HEK293 (cell line): ENCODE measurements around the gene TWSG1.

Source experiments
- CTCF ChIA-PET: fragments of 350-600 bp; formaldehyde crosslinking; extraction: SDS; loops from one replicate; lab custom pipeline; 2021; ENCODE audit warnings: antibody characterized with exemption; lab: Yijun Ruan, JAX
- POLR2A ChIA-PET: fragments of 300-600 bp; formaldehyde crosslinking; extraction: SDS; loops from one replicate; lab custom pipeline; 2020; ENCODE audit warnings: antibody characterized with exemption, inconsistent platforms; lab: Yijun Ruan, JAX
- H3K27ac ChIP-seq: fragments of 200-500 bp; sonication (Bioruptor generic); 2 replicates; pipeline ENCODE4 v1.5.1; 2014; ENCODE audit warnings: low read depth, low read length, control low read depth, inconsistent platforms; ENCODE audit errors: extremely low read depth
- H3K36me3 ChIP-seq, 2 experiments: fragments of 200-500 bp in 1 of 2; sonication (Bioruptor generic) in 1 of 2; 1 replicate in 1 of 2; 2 replicates in 1 of 2; pipeline ENCODE4 v1.5.1; 2014 to 2017; ENCODE audit warnings: inconsistent platforms in 2 of 2, low read length in 2 of 2; ENCODE audit not compliant: control insufficient read depth in 2 of 2, insufficient read depth in 1 of 2
- H3K4me1 ChIP-seq: fragments of 200-500 bp; sonication (Bioruptor generic); 2 replicates; pipeline ENCODE4 v1.5.1; 2014; ENCODE audit warnings: mild to moderate bottlenecking, low read length, inconsistent platforms; ENCODE audit not compliant: control insufficient read depth, insufficient read depth
- H3K4me3 ChIP-seq: 2 replicates; pipeline ENCODE4 v1.5.1; 2011; ENCODE audit warnings: low read depth, mild to moderate bottlenecking, control low read depth, low read length, moderate library complexity
- H3K9me3 ChIP-seq: fragments of 200-500 bp; sonication (Bioruptor generic); 2 replicates; pipeline ENCODE4 v1.5.1; 2014; ENCODE audit warnings: low read depth, low read length, inconsistent platforms; ENCODE audit not compliant: control insufficient read depth, insufficient read depth
- GLIS1 ChIP-seq: fragments of 450-650 bp; formaldehyde crosslinking; IDR thresholded peaks from 2 replicates; pipeline ENCODE4 v1.5.1; 2016; ENCODE audit warnings: missing biosample characterization, missing genetic modification characterization
- HOXA7 ChIP-seq: sonication (generic); formaldehyde crosslinking; IDR thresholded peaks from 2 replicates; pipeline ENCODE4 v1.8.1; 2022; ENCODE audit warnings: missing genetic modification reagents, borderline replicate concordance
- KLF9 ChIP-seq: fragments of 450-650 bp; formaldehyde crosslinking; IDR thresholded peaks from 2 replicates; pipeline ENCODE4 v1.5.1; 2016; ENCODE audit warnings: missing biosample characterization, missing genetic modification characterization, low read depth
- REPIN1 ChIP-seq: fragments of 450-650 bp; formaldehyde crosslinking; IDR thresholded peaks from 2 replicates; pipeline ENCODE4 v1.5.1; 2017; ENCODE audit warnings: missing biosample characterization, missing genetic modification characterization, low read depth
- SALL2 ChIP-seq: fragments of 450-650 bp; formaldehyde crosslinking; IDR thresholded peaks from 2 replicates; pipeline ENCODE4 v1.5.0; 2017; ENCODE audit warnings: missing biosample characterization, mild to moderate bottlenecking, missing genetic modification characterization, borderline replicate concordance
- TCF7L2 ChIP-seq: IDR thresholded peaks from 2 replicates; pipeline ENCODE4 v1.6.1; 2011; ENCODE audit warnings: low read depth, mild to moderate bottlenecking, inconsistent platforms, low read length, moderate library complexity, borderline replicate concordance
- YY1 ChIP-seq: fragments of 450-650 bp; formaldehyde crosslinking; IDR thresholded peaks from 2 replicates; pipeline ENCODE4 v1.5.1; 2018; ENCODE audit warnings: missing biosample characterization, missing genetic modification characterization
- ZEB2 ChIP-seq: fragments of 450-650 bp; formaldehyde crosslinking; IDR thresholded peaks from 2 replicates; pipeline ENCODE4 v1.5.1; 2016; ENCODE audit warnings: missing biosample characterization, missing genetic modification characterization
- ZFP3 ChIP-seq: fragments of 450-650 bp; formaldehyde crosslinking; IDR thresholded peaks from 2 replicates; pipeline ENCODE4 v1.5.1; 2016; ENCODE audit warnings: low read depth, missing biosample characterization, missing genetic modification characterization
- ZNF112 ChIP-seq: fragments of 450-650 bp; formaldehyde crosslinking; IDR thresholded peaks from 2 replicates; pipeline ENCODE4 v1.5.0; 2017; ENCODE audit warnings: missing biosample characterization, missing genetic modification characterization
- ZNF132 ChIP-seq: fragments of 450-650 bp; formaldehyde crosslinking; IDR thresholded peaks from 2 replicates; pipeline ENCODE4 v1.5.1; 2017; ENCODE audit warnings: missing biosample characterization, missing genetic modification characterization, borderline replicate concordance
- ZNF214 ChIP-seq: fragments of 450-650 bp; formaldehyde crosslinking; IDR thresholded peaks from 2 replicates; pipeline ENCODE4 v1.5.1; 2017; ENCODE audit warnings: missing biosample characterization, mild to moderate bottlenecking, missing genetic modification characterization, borderline replicate concordance
- ZNF223 ChIP-seq: fragments of 450-650 bp; formaldehyde crosslinking; IDR thresholded peaks from 2 replicates; pipeline ENCODE4 v1.5.1; 2016; ENCODE audit warnings: missing biosample characterization, missing genetic modification characterization
- ZNF239 ChIP-seq: fragments of 450-650 bp; formaldehyde crosslinking; IDR thresholded peaks from 2 replicates; pipeline ENCODE4 v1.5.1; 2016; ENCODE audit warnings: missing biosample characterization, missing genetic modification characterization
- ZNF311 ChIP-seq: fragments of 450-650 bp; formaldehyde crosslinking; IDR thresholded peaks from 2 replicates; pipeline ENCODE4 v1.5.1; 2017; ENCODE audit warnings: missing biosample characterization, missing genetic modification characterization, borderline replicate concordance
- ZNF350 ChIP-seq: fragments of 450-650 bp; formaldehyde crosslinking; IDR thresholded peaks from 2 replicates; pipeline ENCODE4 v1.5.0; 2017; ENCODE audit warnings: missing biosample characterization, mild to moderate bottlenecking, missing genetic modification characterization
- ZNF394 ChIP-seq: fragments of 450-650 bp; formaldehyde crosslinking; IDR thresholded peaks from 2 replicates; pipeline ENCODE4 v1.5.1; 2016; ENCODE audit warnings: missing biosample characterization, missing genetic modification characterization, mild to moderate bottlenecking, moderate library complexity, borderline replicate concordance
- ZNF501 ChIP-seq: fragments of 450-650 bp; formaldehyde crosslinking; IDR thresholded peaks from 2 replicates; pipeline ENCODE4 v1.5.1; 2016; ENCODE audit warnings: missing biosample characterization, missing genetic modification characterization
- ZNF514 ChIP-seq: fragments of 450-650 bp; formaldehyde crosslinking; IDR thresholded peaks from 2 replicates; pipeline ENCODE4 v1.5.1; 2016; ENCODE audit warnings: missing biosample characterization, missing genetic modification characterization
- ZNF544 ChIP-seq: fragments of 450-650 bp; formaldehyde crosslinking; IDR thresholded peaks from 2 replicates; pipeline ENCODE4 v1.5.0; 2017; ENCODE audit warnings: missing biosample characterization, missing genetic modification characterization
- ZNF555 ChIP-seq: fragments of 450-650 bp; formaldehyde crosslinking; conservative IDR thresholded peaks from 2 replicates; pipeline ENCODE4 v1.5.1; 2017; ENCODE audit warnings: missing biosample characterization, mild to moderate bottlenecking, missing genetic modification characterization, inconsistent platforms
- ZNF621 ChIP-seq: fragments of 450-650 bp; formaldehyde crosslinking; IDR thresholded peaks from 2 replicates; pipeline ENCODE4 v1.5.1; 2017; ENCODE audit warnings: missing biosample characterization, missing genetic modification characterization
- ZNF626 ChIP-seq: fragments of 450-650 bp; sonication (Bioruptor Pico); formaldehyde crosslinking; IDR thresholded peaks from 2 replicates; pipeline ENCODE4 v1.5.1; 2018; ENCODE audit warnings: missing biosample characterization, missing genetic modification characterization, inconsistent platforms
- ZNF677 ChIP-seq: fragments of 450-650 bp; IDR thresholded peaks from 2 replicates; pipeline ENCODE4 v1.5.0; 2018; ENCODE audit warnings: missing biosample characterization, mild to moderate bottlenecking, missing genetic modification characterization, moderate library complexity
- ZNF707 ChIP-seq: fragments of 450-650 bp; formaldehyde crosslinking; IDR thresholded peaks from 2 replicates; pipeline ENCODE4 v1.5.1; 2016; ENCODE audit warnings: missing biosample characterization, missing genetic modification characterization
- ZNF747 ChIP-seq: fragments of 450-650 bp; formaldehyde crosslinking; IDR thresholded peaks from 2 replicates; pipeline ENCODE4 v1.5.1; 2016; ENCODE audit warnings: missing biosample characterization, missing genetic modification characterization
- ZNF768 ChIP-seq: fragments of 450-650 bp; formaldehyde crosslinking; IDR thresholded peaks from 2 replicates; pipeline ENCODE4 v1.5.1; 2018; ENCODE audit warnings: missing biosample characterization, mild to moderate bottlenecking, missing genetic modification characterization
- TF ChIP-seq, protein P1 (sequence below): fragments of 450-650 bp; formaldehyde crosslinking; IDR thresholded peaks from 2 replicates; pipeline ENCODE4 v1.5.1; 2016; ENCODE audit warnings: missing biosample characterization, missing genetic modification characterization, low read depth
- TF ChIP-seq, protein P2 (sequence below): fragments of 450-650 bp; formaldehyde crosslinking; IDR thresholded peaks from 2 replicates; pipeline ENCODE4 v1.5.1; 2016; ENCODE audit warnings: missing biosample characterization, missing genetic modification characterization, borderline replicate concordance
- TF ChIP-seq, protein P3 (sequence below): fragments of 450-650 bp; formaldehyde crosslinking; IDR thresholded peaks from 2 replicates; pipeline ENCODE4 v1.5.1; 2016; ENCODE audit warnings: missing biosample characterization, missing genetic modification characterization
- TF ChIP-seq, protein P4 (sequence below): fragments of 450-650 bp; formaldehyde crosslinking; IDR thresholded peaks from 2 replicates; pipeline ENCODE4 v1.5.1; 2016; ENCODE audit warnings: missing biosample characterization, missing genetic modification characterization

The TWSG1 gene

DNA sequence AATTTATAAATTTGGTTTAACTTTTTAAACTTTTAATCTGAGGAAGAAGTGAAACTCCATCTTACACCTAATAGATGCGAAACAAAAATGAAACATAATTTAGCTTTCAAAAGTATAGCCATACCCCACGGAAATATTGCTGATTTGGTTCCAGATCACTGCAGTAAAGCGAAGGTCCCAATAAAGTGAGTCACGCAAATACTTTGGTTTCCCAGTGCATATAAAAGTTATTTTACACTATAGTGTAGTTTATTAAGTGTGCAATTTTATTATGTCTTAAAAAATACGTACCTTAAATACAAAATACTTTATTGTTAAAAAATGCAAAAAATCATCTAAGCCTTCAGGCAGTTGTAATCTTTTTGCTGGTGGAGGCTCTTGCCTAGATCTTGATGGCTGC lies 55.1 kb downstream of the TWSG1 start:
- POLR2A ChIA-PET, result no interaction called here
- no peak for TF ChIP-seq ZFP3 (tag by site-specific recombination)
- TF ChIP-seq ZNF514 (tag by site-specific recombination), result no peak
- TF ChIP-seq ZNF394, result no peak
- no peak for TF ChIP-seq ZNF501 (tag by site-specific recombination)
- TF ChIP-seq HOXA7 (CRISPR knock-in tag), result no peak
- no peak for TF ChIP-seq KLF9
- TF ChIP-seq ZNF677 (tag by site-specific recombination), result no peak
- TF ChIP-seq, protein P1, sequence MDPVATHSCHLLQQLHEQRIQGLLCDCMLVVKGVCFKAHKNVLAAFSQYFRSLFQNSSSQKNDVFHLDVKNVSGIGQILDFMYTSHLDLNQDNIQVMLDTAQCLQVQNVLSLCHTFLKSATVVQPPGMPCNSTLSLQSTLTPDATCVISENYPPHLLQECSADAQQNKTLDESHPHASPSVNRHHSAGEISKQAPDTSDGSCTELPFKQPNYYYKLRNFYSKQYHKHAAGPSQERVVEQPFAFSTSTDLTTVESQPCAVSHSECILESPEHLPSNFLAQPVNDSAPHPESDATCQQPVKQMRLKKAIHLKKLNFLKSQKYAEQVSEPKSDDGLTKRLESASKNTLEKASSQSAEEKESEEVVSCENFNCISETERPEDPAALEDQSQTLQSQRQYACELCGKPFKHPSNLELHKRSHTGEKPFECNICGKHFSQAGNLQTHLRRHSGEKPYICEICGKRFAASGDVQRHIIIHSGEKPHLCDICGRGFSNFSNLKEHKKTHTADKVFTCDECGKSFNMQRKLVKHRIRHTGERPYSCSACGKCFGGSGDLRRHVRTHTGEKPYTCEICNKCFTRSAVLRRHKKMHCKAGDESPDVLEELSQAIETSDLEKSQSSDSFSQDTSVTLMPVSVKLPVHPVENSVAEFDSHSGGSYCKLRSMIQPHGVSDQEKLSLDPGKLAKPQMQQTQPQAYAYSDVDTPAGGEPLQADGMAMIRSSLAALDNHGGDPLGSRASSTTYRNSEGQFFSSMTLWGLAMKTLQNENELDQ, result no peak
- no peak for TF ChIP-seq ZNF311 (tag by site-specific recombination)
- TF ChIP-seq ZNF214 (tag by site-specific recombination), result no peak
- TF ChIP-seq ZNF544 (tag by site-specific recombination), result no peak
- TF ChIP-seq ZNF239 (tag by site-specific recombination), result no peak
- TF ChIP-seq, protein P2, sequence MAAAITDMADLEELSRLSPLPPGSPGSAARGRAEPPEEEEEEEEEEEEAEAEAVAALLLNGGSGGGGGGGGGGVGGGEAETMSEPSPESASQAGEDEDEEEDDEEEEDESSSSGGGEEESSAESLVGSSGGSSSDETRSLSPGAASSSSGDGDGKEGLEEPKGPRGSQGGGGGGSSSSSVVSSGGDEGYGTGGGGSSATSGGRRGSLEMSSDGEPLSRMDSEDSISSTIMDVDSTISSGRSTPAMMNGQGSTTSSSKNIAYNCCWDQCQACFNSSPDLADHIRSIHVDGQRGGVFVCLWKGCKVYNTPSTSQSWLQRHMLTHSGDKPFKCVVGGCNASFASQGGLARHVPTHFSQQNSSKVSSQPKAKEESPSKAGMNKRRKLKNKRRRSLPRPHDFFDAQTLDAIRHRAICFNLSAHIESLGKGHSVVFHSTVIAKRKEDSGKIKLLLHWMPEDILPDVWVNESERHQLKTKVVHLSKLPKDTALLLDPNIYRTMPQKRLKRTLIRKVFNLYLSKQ (tag by site-specific recombination), result no peak
- TF ChIP-seq ZNF350 (tag by site-specific recombination), result no peak
- no peak for TF ChIP-seq ZNF112 (tag by site-specific recombination)
- TF ChIP-seq ZNF223 (tag by site-specific recombination), result no peak
- Histone ChIP-seq H3K4me1 (no peaks in the 10 kb centered on the region), H3K4me3 (no peak overlapping the region), H3K27ac (no peak overlapping the region), H3K36me3 (no peaks in the 10 kb centered on the region), H3K9me3 (no peaks in the 10 kb centered on the region)
- CTCF ChIA-PET, result no interaction called here

DNA sequence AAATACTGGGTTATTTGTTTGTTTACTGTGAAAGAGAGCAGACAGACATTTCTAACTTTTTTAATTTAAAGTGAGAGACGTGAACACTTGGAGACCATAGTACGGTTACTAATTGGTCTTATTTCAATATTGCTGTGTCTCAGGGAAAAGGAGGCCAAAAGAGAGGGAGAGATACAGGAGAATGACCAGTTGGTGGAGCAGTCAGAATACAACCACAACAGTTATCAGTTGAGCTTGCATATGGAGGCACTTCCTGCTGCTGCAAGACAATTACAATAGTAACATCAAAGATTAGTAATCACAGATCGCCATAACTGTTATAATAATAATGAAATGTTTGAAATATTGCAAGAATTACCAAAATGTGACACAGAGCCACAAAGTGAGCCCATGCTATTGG lies 58.2 kb downstream of the TWSG1 start:
- peaks cover 3 to 9% of the 10 kb centered on the region in 2 experiments; a peak in 2 of 3 replicates for H3K36me3 ChIP-seq
- no peak overlapping the region for H3K27ac ChIP-seq
- ChIA-PET CTCF (interaction anchor here (0.6 to 1.1 kb wide), 3 partner anchors 28 to 124 kb away, joined by 4 to 5 read pairs (median 5); no protein-coding TSS in a partner anchor), POLR2A (no interaction called here)
- no peak overlapping the region for H3K4me3 ChIP-seq
- no peaks in the 10 kb centered on the region for H3K4me1 ChIP-seq
- H3K9me3 ChIP-seq, result no peaks in the 10 kb centered on the region
- no peak for TF ChIP-seq TCF7L2
- TF ChIP-seq ZNF132 (tag by site-specific recombination), result no peak
- no peak for TF ChIP-seq ZNF747
- no peak for TF ChIP-seq ZNF555 (tag by site-specific recombination)
- no peak for TF ChIP-seq YY1 (tag by site-specific recombination)
- TF ChIP-seq, protein P3, sequence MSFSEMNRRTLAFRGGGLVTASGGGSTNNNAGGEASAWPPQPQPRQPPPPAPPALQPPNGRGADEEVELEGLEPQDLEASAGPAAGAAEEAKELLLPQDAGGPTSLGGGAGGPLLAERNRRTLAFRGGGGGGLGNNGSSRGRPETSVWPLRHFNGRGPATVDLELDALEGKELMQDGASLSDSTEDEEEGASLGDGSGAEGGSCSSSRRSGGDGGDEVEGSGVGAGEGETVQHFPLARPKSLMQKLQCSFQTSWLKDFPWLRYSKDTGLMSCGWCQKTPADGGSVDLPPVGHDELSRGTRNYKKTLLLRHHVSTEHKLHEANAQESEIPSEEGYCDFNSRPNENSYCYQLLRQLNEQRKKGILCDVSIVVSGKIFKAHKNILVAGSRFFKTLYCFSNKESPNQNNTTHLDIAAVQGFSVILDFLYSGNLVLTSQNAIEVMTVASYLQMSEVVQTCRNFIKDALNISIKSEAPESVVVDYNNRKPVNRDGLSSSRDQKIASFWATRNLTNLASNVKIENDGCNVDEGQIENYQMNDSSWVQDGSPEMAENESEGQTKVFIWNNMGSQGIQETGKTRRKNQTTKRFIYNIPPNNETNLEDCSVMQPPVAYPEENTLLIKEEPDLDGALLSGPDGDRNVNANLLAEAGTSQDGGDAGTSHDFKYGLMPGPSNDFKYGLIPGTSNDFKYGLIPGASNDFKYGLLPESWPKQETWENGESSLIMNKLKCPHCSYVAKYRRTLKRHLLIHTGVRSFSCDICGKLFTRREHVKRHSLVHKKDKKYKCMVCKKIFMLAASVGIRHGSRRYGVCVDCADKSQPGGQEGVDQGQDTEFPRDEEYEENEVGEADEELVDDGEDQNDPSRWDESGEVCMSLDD (tag by site-specific recombination), result no peak
- TF ChIP-seq SALL2, result no peak
- TF ChIP-seq ZEB2 (tag by site-specific recombination), result no peak
- no peak for TF ChIP-seq GLIS1 (tag by site-specific recombination)
- no peak for TF ChIP-seq ZNF626 (tag by site-specific recombination)
- TF ChIP-seq ZNF621 (tag by site-specific recombination), result no peak
- TF ChIP-seq ZNF350 (tag by site-specific recombination), result no peak
- TF ChIP-seq ZNF707, result no peak
- TF ChIP-seq, protein P4, sequence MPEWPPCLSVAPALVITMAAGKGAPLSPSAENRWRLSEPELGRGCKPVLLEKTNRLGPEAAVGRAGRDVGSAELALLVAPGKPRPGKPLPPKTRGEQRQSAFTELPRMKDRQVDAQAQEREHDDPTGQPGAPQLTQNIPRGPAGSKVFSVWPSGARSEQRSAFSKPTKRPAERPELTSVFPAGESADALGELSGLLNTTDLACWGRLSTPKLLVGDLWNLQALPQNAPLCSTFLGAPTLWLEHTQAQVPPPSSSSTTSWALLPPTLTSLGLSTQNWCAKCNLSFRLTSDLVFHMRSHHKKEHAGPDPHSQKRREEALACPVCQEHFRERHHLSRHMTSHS (tag by site-specific recombination), result no peak
- TF ChIP-seq REPIN1 (tag by site-specific recombination), result no peak
- no peak for TF ChIP-seq ZNF768 (tag by site-specific recombination)
